GM21381 (cell line): ENCODE results near the gene SARNP.
"Not testable (repeated sequence)": the region's sequence is repeated elsewhere in the genome, so short reads cannot be mapped to it uniquely, and the experiment has no call there.

ENCODE experiments used
- ATAC-seq: cut with Tn5 transposase; IDR thresholded peaks from one replicate; pipeline ENCODE4 v1.9.1; 2021; ENCODE audit warnings: mild to moderate bottlenecking, moderate library complexity; ENCODE audit not compliant: unreplicated experiment

Gene SARNP

DNA sequence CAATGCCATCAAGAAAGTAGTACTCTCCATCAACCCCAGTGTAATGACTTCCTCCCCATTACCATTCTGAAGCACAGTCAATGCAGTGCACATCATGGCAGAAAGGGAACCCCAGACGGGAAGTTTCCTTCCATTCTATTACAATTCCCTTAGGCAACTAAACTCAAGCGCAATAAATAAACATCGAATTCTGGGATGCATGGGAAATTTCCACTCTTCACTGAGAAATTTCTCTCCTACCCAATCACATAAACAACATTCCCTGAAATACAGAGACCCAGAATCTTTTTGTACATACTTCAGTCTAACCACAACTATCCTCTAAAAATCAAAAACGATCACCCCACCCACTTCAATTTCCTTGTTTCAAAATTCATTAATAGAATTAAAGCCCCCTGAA, 20.0 kb downstream of the SARNP start:
- no peak for ATAC-seq

DNA sequence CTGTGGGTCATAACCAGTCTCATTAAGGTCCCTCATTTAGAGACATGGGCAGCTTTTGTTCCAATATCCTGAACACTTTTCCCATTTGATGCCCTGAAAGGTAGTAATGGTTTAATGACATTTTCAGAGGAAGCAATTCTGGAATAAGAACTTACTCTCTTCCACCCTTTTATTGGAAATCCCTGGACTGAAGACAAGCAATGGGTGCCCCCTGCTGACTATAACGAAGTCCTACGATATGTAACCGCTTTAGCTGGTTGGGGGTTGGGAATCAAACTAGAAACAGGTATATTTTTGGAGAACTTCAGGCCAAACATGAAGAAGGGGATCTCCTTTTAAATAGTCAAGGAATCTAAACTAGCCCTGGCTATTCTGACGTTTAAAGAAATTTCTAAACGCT, 20.5 kb downstream of the SARNP start:
- no peak for ATAC-seq

DNA sequence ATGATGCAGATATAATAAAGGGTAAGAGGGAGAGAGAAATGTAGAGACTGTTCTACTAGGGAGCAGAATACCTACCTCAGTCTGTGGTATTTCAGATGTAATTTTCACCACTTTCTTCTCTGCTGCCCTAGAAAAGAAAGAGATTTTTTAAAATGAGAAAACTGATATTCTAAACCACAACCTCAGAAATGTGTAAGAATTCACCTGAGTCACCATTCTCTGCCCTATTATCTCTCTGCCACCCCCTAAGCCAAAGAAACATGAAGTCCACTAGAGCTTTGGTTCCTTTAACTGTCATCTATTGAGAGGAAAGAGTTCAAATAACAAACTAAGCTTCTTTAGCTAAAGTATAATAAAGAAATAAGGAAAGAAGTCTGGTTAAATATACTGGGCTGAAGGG, 21.6 kb downstream of the SARNP start:
- no peak for ATAC-seq

DNA sequence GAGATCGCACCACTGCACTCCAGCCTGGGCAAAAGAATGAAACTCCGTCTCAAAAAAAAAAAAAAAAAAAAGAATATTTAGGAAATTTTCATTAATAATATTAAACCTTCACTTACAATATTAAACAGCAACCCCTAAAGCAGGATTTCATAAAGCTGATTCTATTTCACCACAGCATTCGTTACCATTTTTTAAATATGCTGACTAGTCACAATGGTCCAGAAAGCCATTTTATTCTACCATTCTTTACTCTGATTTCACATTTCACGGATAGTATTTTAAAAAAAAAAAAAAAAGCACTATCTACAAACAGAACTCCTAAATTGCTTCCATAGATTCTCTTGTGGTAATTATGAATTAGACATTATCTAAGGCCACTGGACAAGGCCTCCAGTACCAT, 27.6 kb downstream of the SARNP start:
- ATAC-seq, result no peak

DNA sequence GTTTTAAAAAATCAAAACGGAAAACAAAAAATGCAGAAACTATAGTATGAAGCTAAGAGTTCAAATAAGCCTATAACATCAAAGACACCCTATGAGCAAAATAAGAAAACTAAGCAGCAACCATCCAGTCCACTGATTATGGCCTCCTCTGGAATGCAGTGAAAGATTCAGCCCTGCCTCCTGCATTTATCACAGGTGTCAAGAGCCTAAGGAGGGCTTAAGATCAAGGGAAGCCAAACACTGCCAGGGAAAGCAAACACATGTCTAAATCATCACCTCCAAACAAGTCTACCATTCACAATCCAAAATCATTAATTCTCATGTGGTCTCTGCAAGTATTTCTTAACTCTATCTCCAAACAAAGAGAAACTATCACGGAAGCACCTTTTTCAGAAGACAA, 28.4 kb downstream of the SARNP start:
- ATAC-seq, result no peak

DNA sequence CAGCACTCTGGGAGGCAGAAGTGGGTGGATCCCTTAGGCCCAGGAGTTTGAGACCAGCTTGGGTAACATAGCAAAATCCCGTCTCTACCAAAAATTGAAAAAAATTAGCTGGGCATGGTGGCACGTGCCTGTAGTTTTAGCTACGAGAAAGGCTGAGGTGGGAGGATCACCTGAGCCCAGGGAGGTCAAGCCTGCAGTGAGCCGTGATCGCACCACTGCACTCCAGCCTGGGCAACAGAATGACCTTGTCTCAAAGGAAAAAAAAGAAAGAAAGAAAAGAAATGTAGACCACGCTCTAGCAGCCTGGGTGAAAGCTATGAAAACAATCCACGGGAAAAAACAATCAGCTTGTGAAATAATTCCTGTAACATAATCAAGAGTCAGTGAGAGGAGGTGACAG, 29.0 kb downstream of the SARNP start:
- no peak for ATAC-seq

DNA sequence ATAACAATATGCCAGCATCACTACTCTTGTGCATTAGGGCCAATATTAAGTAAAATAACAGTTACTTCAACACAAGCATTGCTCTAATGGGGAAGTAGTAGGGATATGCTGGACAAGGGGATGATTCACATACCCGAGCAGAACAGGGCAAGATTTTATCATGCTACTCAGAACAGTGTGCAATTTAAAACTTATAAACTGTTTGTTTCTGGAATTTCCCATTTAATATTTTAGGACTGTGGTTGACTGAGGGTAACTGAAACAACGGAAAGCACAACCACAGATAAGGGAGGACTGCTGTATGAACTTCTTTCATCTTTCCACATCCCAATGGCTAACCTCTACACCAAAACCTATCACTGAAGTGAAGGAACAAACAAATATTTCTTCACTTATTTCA, 36.8 kb downstream of the SARNP start:
- ATAC-seq, result no peak

DNA sequence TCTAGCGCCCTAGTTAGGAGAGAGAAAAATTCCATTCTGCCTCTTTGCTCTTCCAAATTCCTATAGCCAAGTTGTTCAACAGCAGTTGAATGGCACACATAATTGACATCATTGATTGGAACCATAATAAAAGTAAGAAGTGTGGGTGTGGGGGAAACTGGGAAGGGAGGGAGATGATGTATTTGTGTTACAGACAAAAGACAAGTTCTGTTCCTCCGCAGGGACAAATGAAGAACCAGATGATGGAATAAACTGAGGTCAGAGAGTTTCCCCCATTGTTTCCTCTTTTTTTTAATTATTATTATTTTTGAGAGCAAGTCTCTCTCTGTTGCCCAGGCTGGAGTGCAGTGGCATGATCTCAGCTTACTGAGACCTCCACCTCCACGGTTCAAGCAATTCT, 39.7 kb downstream of the SARNP start:
- no peak for ATAC-seq

DNA sequence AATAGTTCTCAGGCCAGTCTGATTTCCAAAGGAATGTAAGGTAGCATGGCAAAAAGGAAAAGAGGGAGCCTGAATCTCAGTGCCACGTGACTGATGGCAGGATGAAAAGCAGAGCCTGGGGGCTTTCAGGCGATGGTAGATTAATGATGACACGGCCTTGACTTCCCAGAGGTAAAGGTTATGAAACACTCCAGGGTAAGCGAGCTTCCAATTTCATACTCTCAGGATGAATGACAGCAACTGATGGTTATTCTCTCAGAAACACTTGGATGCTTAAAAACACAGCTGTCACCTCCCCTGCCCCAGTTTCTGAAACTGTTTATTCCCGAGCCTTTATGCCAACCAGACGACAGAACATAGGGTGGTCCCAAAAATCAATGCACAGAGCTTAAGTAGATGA, 45.8 kb downstream of the SARNP start:
- ATAC-seq, result no peak

DNA sequence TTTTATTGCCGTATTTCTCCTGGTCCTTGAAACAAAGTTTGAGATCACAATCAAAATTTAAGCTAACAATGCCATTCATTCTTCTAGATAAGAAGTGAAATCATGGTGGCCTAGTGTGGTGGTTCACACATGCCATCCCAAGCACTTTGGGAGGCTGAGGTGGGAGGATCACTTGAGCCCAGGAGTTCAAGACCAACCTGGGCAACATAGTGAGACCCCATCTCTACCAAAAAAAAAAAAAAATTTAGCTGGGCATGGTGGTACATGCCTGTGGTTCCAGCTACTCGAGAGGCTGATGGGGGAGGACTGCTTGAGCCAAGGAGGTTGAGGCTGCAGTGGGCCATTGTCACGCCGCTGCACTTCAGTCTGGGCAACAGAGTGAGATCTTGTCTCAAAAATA, 50.4 kb downstream of the SARNP start:
- no peak for ATAC-seq

DNA sequence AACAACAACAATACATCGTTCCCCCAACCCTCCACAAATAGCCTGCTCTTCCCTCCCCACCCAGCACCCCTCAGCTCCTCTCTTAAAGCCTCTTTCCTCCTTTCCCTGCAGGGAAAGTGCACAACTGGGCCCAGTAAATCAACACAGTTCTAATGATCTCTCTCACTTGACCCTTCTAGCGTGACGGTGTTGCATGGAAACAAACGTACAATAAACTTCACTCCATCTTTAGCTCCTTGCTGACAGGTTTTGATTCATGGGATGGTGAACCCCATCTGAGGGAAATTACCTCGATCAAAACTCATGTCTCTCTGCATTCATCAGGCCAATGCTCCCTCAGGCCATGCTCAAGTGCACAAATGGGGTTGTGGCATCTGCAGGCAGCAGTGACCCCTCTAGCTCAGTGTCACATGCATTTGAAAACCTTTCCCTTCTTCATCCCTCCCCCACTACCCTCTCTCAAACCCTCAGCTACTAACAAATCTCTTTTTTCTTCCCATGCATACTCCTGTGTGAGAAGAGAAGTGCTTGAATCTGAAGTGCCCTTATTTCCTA, 51.7 kb downstream of the SARNP start:
- no peak for ATAC-seq

DNA sequence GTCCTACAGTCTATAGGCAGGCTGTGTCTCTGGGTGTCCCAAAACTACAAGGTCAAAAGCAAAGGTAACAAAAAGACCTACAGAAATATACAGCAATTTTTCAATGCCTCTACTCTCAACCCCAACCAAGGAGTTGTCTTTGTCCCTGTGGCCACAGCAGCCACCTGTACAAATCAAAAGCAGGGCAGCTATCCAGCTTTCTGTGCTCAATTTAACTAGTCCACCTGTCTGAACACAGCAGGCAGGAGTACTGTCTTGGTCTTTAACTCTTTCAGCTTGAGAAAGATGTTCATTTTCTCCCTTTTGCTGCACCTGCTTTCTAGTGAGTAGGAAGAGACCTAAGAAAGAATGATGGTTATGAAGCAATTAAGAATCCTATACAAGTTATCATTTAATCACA, 54.9 kb downstream of the SARNP start:
- no peak for ATAC-seq

DNA sequence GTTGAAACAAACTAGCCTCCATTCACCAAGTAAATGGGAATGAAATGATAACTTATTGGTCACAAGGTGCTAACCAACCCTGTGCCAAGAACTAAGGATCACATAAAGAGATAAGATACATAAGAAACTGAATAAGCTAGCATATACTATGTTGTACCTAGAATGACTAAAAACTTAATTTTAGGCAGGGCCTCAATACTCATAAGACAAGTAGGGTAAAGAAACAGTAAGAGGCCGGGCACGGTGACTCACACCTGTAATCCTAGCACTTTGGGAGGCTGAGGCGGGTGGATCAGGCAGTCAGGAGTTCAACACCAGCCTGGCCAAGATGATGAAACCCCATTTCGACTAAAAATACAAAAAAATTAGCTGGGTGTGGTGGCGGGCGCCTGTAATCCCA, 56.9 kb downstream of the SARNP start:
- ATAC-seq, result no peak

DNA sequence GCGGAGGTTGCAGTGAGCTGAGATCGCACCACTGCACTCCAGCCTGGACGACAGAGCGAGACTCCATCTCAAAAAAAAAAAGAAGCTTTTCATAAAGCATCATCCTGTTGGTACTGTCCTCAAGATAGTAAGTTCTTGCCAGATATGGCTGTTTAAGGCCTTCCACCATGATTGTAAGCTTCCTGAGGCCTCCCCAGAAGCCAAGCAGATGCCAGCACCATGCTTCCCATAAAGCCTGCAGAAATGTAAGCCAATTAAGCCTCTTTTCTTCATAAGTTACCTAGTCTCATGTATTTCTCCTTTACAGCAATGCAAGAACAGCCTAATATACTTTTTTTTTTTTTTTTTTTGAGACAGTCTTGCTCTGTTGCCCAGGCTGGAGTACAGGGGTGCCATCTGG, 58.9 kb downstream of the SARNP start:
- ATAC-seq, result not testable (repeated sequence)

DNA sequence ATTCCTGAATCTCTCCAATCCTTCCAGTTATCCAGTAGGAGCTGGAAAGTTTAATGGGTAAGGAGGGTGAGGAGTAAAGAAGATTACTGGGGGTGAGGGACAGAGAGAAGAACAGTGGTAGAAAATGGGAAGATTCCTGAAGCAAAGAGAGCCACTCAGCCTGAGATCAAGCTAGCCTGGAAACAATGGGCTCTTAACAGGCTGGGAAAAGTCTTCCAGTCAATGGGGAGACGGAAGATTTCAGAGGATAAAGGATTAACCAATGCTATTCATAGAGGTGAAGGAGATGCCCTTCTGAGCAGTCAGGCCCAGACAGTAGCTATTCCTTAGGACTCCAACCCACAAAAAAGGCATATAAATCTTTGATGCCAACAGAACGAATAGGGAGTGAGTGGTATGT, 59.8 kb downstream of the SARNP start:
- ATAC-seq, result no peak

DNA sequence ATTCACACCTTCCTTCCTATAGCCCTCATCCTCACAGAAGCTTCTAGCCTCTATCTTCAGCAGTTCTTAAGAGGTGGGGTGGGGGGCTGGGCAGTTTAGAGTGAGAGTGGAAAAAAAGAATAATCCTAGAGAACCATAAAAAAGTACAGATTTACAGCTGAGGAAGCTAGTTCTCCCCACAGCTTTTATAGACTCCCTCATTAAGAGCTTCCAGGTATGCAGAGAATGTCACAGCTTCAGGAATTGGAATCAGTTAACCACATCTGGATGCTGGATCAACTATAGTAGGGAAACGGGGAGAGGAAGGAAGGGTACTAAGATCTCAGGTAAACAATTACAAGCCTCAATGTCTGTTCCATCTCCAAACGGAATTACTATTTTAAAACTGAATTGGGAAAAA, 62.3 kb downstream of the SARNP start:
- no peak for ATAC-seq

DNA sequence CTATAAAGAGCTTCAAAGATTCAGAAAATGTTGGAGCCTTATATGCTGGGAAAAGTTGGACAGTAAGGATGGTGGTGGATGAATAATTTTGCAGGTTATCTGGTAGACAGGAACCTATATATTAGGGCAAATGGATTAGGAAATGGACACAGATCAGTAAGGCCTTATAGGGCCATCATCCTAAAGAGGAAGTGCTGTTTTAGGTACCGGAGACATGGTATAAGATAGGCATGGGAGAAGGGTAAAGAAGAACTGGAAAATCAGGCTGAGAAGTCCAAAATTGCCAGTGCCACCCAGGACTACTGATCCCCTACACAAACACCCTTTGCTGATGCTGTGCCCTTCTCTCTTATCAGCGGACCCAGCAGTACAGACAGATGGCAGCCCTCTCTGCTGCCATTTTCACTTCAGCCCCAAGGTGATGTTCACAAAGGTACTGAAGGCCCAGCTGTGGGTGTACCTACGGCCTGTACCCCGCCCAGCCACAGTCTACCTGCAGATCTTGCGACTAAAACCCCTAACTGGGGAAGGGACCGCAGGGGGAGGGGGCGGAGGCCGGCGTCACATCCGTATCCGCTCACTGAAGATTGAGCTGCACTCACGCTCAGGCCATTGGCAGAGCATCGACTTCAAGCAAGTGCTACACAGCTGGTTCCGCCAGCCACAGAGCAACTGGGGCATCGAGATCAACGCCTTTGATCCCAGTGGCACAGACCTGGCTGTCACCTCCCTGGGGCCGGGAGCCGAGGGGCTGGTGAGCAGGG, 69.1 kb downstream of the SARNP start:
- ATAC-seq, result no peak

DNA sequence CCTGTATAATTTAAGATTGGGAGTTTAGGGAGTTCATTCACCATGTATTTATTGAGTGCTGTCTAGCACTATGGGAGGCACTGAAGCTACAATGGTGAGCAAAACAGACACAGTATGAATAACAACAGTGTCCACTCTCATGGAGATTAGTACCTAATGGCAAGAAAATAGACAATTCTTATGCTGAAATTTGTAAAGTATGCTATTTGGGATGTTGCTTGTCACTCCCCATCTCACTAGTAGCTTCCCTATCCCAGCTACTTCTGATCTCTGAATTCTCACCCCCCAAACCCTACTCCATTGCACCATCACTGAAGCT, 70.7 kb downstream of the SARNP start:
- no peak for ATAC-seq

DNA sequence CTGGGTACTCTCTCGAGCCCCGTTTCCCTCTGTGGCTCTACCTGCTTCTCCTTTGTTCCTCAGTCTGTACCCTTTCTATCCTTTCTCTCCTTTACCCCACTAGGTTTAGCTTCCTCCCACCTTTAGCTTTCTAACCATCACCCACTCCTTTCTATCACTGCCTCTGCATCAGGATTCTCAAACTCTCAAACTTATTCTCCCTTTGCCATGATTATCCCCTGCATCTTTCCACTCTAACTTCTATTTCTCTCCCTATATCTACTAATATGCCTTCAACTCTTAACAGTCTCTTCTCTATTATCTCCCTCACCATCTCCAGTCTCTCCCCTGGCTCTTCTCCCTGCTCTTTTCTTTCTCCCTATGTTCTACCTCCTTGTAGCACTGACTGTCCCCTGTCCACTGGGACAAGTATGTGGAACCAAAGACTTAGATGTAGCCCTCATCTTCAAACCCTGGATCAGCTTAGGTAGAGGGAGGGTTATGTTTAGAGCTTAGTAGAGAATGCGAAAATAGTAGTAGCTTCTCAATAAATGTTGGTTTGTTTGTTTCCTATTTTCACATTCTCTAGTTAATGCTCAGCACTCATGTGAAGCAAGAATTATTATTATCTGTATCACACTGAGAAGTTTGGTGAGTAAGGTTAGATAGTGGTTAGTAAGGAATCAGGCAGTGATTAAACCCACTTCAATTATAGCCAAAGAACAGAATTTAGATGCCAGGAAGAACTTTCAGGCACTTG, 71.2 kb downstream of the SARNP start:
- no peak for ATAC-seq

DNA sequence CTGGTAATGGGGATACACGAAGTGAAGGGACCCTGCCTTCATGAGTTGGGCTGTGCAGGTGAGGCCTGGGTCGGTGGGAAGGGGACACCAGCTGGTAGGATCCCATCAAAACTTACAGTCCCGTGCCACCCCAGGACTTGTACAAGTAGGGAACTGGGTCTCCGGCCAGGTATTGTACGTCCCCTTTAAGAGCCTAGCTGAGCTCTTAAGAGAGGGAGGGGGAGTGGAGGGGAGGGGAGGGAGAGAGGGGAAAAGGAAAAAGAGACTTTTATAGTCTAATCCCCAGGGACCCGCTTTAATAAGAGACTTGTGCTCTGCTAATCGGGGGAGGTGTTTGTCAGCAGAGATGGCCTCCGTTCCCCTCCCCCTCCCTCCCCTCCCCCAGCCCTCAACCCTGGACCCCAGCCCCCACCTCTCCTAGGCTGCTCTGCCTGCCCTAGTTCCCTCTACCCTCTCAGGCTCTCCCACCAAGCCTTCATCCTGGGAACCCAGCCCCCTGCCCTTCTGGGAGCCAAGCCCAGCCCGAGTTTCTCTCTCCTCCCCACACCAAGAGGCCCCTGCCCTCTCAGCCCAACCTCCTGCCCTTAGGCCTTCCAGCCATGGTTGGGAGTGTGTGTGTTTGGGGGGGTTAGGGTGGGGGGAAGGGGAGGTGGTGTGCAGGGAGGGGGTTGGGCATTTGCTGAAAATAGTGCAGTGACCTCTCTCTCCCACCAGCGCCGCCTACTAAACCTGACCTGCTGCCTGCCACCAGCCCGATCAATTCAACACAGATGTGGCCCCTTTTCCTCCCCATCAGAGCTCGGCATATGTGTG, 72.0 kb downstream of the SARNP start:
- ATAC-seq, result no peak

DNA sequence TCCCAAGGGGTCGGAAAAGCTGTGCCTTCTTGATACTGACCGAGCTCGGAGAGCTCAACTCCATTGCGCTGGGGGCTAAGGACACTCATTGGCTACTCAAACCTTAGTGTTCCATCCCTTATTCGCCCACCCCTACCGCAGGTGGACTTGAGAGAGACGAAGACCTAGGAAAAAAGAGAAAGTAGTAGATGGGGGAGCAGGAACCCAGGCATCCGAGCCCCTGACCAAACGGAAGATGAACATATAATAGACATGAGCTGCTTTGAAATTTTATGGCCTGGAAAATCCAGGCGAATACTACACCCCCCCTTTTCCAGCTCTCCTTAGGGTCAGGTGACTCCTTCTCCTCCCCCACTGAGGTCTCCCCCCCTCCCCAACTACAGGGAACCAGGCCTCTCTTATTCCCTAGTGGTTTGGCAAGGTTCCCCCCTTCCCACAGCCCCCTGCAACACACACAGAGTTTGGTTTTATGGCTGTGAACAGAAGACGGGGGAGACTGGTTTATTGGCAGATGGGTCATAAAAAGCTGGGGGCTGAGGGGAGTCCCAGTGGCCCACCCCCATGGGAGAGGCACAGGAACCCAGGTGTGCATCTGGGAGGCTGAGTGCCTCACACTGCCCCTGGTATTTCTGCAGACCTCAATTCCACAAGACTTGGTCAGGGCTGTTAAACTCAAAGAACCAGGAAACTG, 73.0 kb downstream of the SARNP start:
- ATAC-seq, result no peak
